ENCODE data around the gene MGAT4B.

Gene MGAT4B

GRCh38 chr5:179820127-179820482 is 13.4 kb upstream of the MGAT4B start:
- TF ChIP-seq CTCF (IDR thresholded peaks at IDR 0.05; ENCODE audit: low read depth, low read length): no peak
- H3K4me3 ChIP-seq (ENCODE audit: low read depth, low read length): peak overlapping the region; percentile 67
- no peaks in the 10 kb centered on the region; the same call in 1 of the 2 replicates for H3K36me3 ChIP-seq
- peak overlapping the region; percentile 87 for H3K27ac ChIP-seq
- H3K9me3 ChIP-seq (ENCODE audit: severe bottlenecking): no peaks in the 10 kb centered on the region
- H3K27me3 ChIP-seq (ENCODE audit: insufficient read depth, low read depth, severe bottlenecking): no peaks in the 10 kb centered on the region
- DNase-seq: no peak

DNA sequence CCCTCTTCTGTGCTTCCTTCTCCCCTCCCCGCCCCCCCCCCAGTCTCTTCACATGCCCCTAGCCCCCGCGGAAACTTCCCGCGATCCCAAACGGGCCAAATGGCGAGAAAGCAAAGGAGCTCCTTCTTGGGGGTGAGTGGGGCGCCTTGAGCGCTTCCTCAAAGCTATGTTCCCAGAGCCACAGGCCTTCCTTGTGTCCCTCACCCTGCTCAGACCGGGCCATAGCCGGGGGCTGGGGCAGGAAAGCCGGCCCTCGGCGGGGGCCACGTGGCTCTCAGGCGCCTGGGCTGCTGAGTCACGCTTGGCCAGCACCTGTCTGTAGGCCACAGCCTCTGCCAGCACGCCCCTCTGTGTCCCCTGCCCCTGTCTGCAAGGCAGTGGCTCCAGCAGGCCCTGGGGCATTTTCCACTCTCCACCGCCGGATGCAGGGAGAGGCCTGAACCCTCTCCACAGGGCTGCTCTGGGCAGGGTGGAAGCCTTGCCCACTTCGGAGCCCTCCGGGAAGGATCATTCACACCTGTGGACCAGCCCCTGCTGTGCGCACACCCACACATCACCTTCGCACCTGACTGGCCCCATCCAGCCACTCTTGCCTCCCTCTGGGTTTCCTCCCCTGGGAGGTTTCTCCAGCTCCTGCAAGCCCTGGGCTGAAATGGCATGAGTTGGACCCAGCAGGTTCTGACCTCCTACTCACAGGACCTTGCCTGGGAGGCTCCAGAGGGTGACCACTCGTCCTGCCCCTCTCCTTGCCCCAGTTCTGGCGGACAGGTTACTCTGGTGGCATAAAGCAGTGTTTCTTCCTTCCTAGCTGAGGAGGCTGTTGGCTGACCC is 12.8 kb upstream of the MGAT4B start:
- Histone ChIP-seq H3K36me3 (no peaks in the 10 kb centered on the region; the same call in 1 of the 2 replicates), H3K9me3 (ENCODE audit: severe bottlenecking) (no peaks in the 10 kb centered on the region), H3K4me3 (ENCODE audit: low read depth, low read length) (peak overlapping the region; percentile 43), H3K27ac (peak overlapping the region; percentile 87), H3K27me3 (ENCODE audit: insufficient read depth, low read depth, severe bottlenecking) (no peaks in the 10 kb centered on the region)
- no peak for TF ChIP-seq CTCF (IDR thresholded peaks at IDR 0.05; ENCODE audit: low read depth, low read length)
- peak; percentile 47 for DNase-seq

DNA sequence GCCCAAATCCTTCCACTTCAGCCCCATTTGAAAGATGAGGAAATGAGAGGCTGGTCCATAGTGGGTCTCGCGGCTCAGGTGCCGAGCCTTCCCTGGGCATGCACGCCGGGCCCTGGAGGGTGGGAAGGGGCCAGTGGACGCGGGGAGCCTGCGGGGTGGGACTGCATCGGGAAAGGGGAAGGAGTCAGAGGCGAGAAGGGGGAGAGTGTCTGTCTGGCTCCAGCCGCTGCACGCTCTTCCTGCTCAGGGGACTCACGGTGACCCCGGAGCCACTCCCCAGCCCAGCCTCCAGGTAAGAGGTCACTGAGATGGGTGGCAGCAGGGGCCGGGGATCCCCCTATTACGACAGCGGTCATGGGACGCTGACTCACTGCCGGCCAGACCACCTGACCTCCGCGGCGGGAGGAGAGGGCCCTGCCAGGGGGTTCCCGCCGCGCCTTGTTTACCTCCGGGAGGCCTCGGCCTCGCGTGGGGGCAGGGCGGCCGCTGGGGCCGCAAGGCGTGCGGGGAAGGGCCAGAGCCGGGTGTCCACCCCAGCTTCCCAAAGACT is 12.2 kb upstream of the MGAT4B start:
- Histone ChIP-seq H3K27me3 (ENCODE audit: insufficient read depth, low read depth, severe bottlenecking) (no peaks in the 10 kb centered on the region), H3K27ac (peak overlapping the region; percentile 87), H3K36me3 (no peaks in the 10 kb centered on the region; the same call in 1 of the 2 replicates), H3K9me3 (ENCODE audit: severe bottlenecking) (no peaks in the 10 kb centered on the region), H3K4me3 (ENCODE audit: low read depth, low read length) (peak overlapping the region; percentile 43)
- peak; percentile 77 for DNase-seq
- no peak for TF ChIP-seq CTCF (IDR thresholded peaks at IDR 0.05; ENCODE audit: low read depth, low read length)

DNA sequence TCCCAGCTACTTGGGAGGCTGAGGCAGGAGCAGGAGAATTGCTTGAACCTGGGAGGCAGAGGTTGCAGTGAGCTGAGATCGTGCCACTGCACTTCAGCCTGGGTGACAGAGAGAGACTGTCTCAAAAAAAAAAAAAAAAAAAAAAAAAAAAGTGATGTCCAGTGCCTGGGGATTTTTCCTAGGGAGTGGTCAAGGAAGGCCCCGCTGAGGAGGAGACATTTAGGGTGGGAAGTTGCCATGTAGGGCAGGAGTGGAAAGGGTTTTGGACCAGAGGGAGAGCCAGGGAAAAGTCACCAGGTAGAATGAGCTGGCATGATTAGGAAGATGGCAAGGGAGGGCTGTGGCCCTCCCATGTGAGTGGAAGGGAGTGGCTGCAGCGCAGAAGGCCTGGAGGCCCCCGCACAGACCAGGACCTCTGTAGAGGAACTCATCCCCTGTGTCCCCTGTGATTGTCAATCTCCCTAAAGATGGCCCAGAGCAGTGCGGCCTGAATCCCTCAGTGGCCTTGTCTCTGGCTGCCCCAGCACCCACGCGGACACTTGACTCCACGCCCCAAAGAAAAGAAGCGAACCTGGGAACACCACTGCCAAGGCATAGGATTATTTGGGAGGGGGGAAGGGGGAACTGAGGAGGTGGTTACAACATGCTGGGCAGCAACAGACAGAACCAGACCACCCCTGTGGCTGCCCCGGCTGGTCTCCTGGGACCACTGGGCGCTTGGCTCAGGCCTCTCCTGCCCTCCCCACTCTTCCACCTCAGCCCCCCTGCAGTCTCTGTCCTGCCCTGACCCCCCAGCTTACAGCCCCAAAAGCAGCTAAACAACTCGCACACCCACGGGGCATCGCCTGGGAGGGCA is 11.5 kb upstream of the MGAT4B start:
- no peaks in the 10 kb centered on the region for H3K9me3 ChIP-seq (ENCODE audit: severe bottlenecking)
- TF ChIP-seq CTCF (IDR thresholded peaks at IDR 0.05; ENCODE audit: low read depth, low read length): no peak
- H3K36me3 ChIP-seq: no peaks in the 10 kb centered on the region; the same call in 1 of the 2 replicates
- DNase-seq: no peak
- peak overlapping the region; percentile 43 for H3K4me3 ChIP-seq (ENCODE audit: low read depth, low read length)
- H3K27me3 ChIP-seq (ENCODE audit: insufficient read depth, low read depth, severe bottlenecking): no peaks in the 10 kb centered on the region
- H3K27ac ChIP-seq: peak overlapping the region; percentile 87

- Histone ChIP-seq H3K27ac (no peak overlapping the region), H3K4me3 (ENCODE audit: low read depth, low read length) (no peak overlapping the region), H3K36me3 (no peaks in the 10 kb centered on the region)
Measured at GRCh38 chr5:179817470-179817840, 10.8 kb upstream of the MGAT4B start.

More at GRCh38 chr5:179817470-179817840, 10.8 kb upstream of the MGAT4B start:
- H3K9me3 ChIP-seq (ENCODE audit: severe bottlenecking): no peaks in the 10 kb centered on the region
- DNase-seq: no peak
- no peaks in the 10 kb centered on the region for H3K27me3 ChIP-seq (ENCODE audit: insufficient read depth, low read depth, severe bottlenecking)
- TF ChIP-seq CTCF (IDR thresholded peaks at IDR 0.05; ENCODE audit: low read depth, low read length): no peak

Measured in WERI-Rb-1 (cell line).